ENCODE results near the gene DIS3L2.
"Not testable (repeated sequence)": the region's sequence is repeated elsewhere in the genome, so short reads cannot be mapped to it uniquely, and the experiment has no call there.

Gene DIS3L2

GRCh38 chr2:232328516-232329460 is 367.3 kb downstream of the DIS3L2 start:
- in situ Hi-C loops (cut with MboI; ENCODE audit: low sequenced_read_pairs) = loop anchor here (5.0 kb wide), 1 partner anchor 421 kb away; no protein-coding TSS in a partner anchor

GRCh38 chr2:232329716-232330067 is 368.2 kb downstream of the DIS3L2 start:
- in situ Hi-C loops (cut with MboI; ENCODE audit: low sequenced_read_pairs) = loop anchor here (5.0 kb wide), 1 partner anchor 422 kb away; no protein-coding TSS in a partner anchor

- in situ Hi-C loops (cut with MboI; ENCODE audit: low sequenced_read_pairs) = no loop called here
These were observed 368.8 kb downstream of the DIS3L2 start for GRCh38 chr2:232330068-232330999.

GRCh38 chr2:232331061-232331460 is 369.5 kb downstream of the DIS3L2 start:
- in situ Hi-C loops (cut with MboI; ENCODE audit: low sequenced_read_pairs) = not testable (repeated sequence)

- in situ Hi-C loops (cut with MboI; ENCODE audit: low sequenced_read_pairs) = not testable (repeated sequence)
These were observed 370.1 kb downstream of the DIS3L2 start for GRCh38 chr2:232331641-232332040.

- in situ Hi-C loops (cut with MboI; ENCODE audit: low sequenced_read_pairs) = not testable (repeated sequence)
These were observed 370.9 kb downstream of the DIS3L2 start for GRCh38 chr2:232332244-232332939.

- in situ Hi-C loops (cut with MboI; ENCODE audit: low sequenced_read_pairs) = no loop called here
These were observed 371.4 kb downstream of the DIS3L2 start for GRCh38 chr2:232332940-232333259.

- in situ Hi-C loops (cut with MboI; ENCODE audit: low sequenced_read_pairs) = no loop called here
These were observed 372.0 kb downstream of the DIS3L2 start for GRCh38 chr2:232333361-232334135.

GRCh38 chr2:232334136-232334884 is 372.8 kb downstream of the DIS3L2 start:
- in situ Hi-C loops (cut with MboI; ENCODE audit: low sequenced_read_pairs) = not testable (repeated sequence)

GRCh38 chr2:232334885-232335205 is 373.3 kb downstream of the DIS3L2 start:
- in situ Hi-C loops (cut with MboI; ENCODE audit: low sequenced_read_pairs) = not testable (repeated sequence)

GRCh38 chr2:232335206-232335858 is 373.8 kb downstream of the DIS3L2 start:
- in situ Hi-C loops (cut with MboI; ENCODE audit: low sequenced_read_pairs) = not testable (repeated sequence)

GRCh38 chr2:232335859-232336215 is 374.3 kb downstream of the DIS3L2 start:
- in situ Hi-C loops (cut with MboI; ENCODE audit: low sequenced_read_pairs) = no loop called here

GRCh38 chr2:232336241-232336736 is 374.8 kb downstream of the DIS3L2 start:
- in situ Hi-C loops (cut with MboI; ENCODE audit: low sequenced_read_pairs) = no loop called here

- in situ Hi-C loops (cut with MboI; ENCODE audit: low sequenced_read_pairs) = no loop called here
These were observed 375.6 kb downstream of the DIS3L2 start for GRCh38 chr2:232336981-232337720.

GRCh38 chr2:232338094-232338758 is 376.7 kb downstream of the DIS3L2 start:
- in situ Hi-C loops (cut with MboI; ENCODE audit: low sequenced_read_pairs) = not testable (repeated sequence)

GRCh38 chr2:232338759-232339106 is 377.2 kb downstream of the DIS3L2 start:
- in situ Hi-C loops (cut with MboI; ENCODE audit: low sequenced_read_pairs) = no loop called here

GRCh38 chr2:232339121-232340081 is 377.9 kb downstream of the DIS3L2 start:
- in situ Hi-C loops (cut with MboI; ENCODE audit: low sequenced_read_pairs) = no loop called here
